Suprapubic skin (tissue), 4 donors: Measurements from ENCODE around the gene TMBIM4.

Experiments used
- EP300 ChIP-seq: sonication (generic); formaldehyde crosslinking; IDR thresholded peaks from one replicate; pipeline ENCODE4 v1.6.1; 2017; ENCODE audit warnings: antibody characterized with exemption
- POLR2A ChIP-seq, 2 donors: fragments of 450-650 bp; IDR thresholded peaks; one replicate each; pipeline ENCODE4 v1.6.1; 2017; ENCODE audit warnings: antibody characterized with exemption in 2 of 2, mild to moderate bottlenecking in 2 of 2, moderate library complexity in 2 of 2
- POLR2AphosphoS5 ChIP-seq, 3 donors: sonication (generic); formaldehyde crosslinking; IDR thresholded peaks; one replicate each; pipeline ENCODE4 v1.6.1; 2017; ENCODE audit warnings: antibody characterized with exemption in 3 of 3
- TF ChIP-seq, protein P1 (sequence below), 2 donors: fragments of 200-600 bp in 1 of 2; fragments of 450-650 bp in 1 of 2; sonication (generic) in 1 of 2; IDR thresholded peaks; one replicate each; pipeline ENCODE4 v1.5.1; 2016 to 2019; ENCODE audit warnings: antibody characterized with exemption in 2 of 2, mild to moderate bottlenecking in 1 of 2, moderate library complexity in 1 of 2

- TF ChIP-seq POLR2A (IDR thresholded peaks at IDR 0.05) (no peak), POLR2AphosphoS5 (IDR thresholded peaks at IDR 0.05) (no peak), EP300 (no peak)
- TF ChIP-seq, protein P1, sequence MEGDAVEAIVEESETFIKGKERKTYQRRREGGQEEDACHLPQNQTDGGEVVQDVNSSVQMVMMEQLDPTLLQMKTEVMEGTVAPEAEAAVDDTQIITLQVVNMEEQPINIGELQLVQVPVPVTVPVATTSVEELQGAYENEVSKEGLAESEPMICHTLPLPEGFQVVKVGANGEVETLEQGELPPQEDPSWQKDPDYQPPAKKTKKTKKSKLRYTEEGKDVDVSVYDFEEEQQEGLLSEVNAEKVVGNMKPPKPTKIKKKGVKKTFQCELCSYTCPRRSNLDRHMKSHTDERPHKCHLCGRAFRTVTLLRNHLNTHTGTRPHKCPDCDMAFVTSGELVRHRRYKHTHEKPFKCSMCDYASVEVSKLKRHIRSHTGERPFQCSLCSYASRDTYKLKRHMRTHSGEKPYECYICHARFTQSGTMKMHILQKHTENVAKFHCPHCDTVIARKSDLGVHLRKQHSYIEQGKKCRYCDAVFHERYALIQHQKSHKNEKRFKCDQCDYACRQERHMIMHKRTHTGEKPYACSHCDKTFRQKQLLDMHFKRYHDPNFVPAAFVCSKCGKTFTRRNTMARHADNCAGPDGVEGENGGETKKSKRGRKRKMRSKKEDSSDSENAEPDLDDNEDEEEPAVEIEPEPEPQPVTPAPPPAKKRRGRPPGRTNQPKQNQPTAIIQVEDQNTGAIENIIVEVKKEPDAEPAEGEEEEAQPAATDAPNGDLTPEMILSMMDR (IDR thresholded peaks at IDR 0.05): no peak
Observed at GRCh38 chr12:66199141-66199540, 29.3 kb upstream of the TMBIM4 start.
